Occipital lobe (tissue), 2 donors: ENCODE measurements around the gene LCN6. TPM values are rescaled to one million over a fixed set of nuclear protein-coding genes. Genes with fewer than 3 reads are reported as not detected.
"Not testable (repeated sequence)": the region's sequence is repeated elsewhere in the genome, so short reads cannot be mapped to it uniquely, and the experiment has no call there.

ENCODE experiments used
- DNase-seq: peaks from one replicate; lab custom pipeline; 2025; lab: John Stamatoyannopoulos, UW
- total RNA-seq: library from RNA; depleted of rRNA; stranded (reverse); fragments of >200 nt; gene quantifications from one replicate; pipeline ENCODE4 v1.2.3, GENCODE V29; 2014

The LCN6 gene
- total RNA-seq, 1 donor from 2014 or later = not detected

GRCh38 chr9:136711219-136711648 is 37.1 kb downstream of the LCN6 start:
- DNase-seq = not testable (repeated sequence)

GRCh38 chr9:136710543-136710942 is 37.8 kb downstream of the LCN6 start:
- no peak for DNase-seq

- DNase-seq = no peak
These were observed 38.7 kb downstream of the LCN6 start for GRCh38 chr9:136709454-136710109.

GRCh38 chr9:136707849-136708517 is 40.3 kb downstream of the LCN6 start:
- DNase-seq = no peak

GRCh38 chr9:136707011-136707410 is 41.3 kb downstream of the LCN6 start:
- no peak for DNase-seq

GRCh38 chr9:136705564-136705963 is 42.8 kb downstream of the LCN6 start:
- DNase-seq = no peak

- not testable (repeated sequence) for DNase-seq
These were observed 43.6 kb downstream of the LCN6 start for GRCh38 chr9:136704741-136705140.

GRCh38 chr9:136703276-136703860 is 45.0 kb downstream of the LCN6 start:
- no peak for DNase-seq

GRCh38 chr9:136701668-136702053 is 46.7 kb downstream of the LCN6 start:
- no peak for DNase-seq

- DNase-seq = no peak
These were observed 47.2 kb downstream of the LCN6 start for GRCh38 chr9:136700959-136701667.

GRCh38 chr9:136700304-136700703 is 48.0 kb downstream of the LCN6 start:
- no peak for DNase-seq

- DNase-seq = no peak
These were observed 49.6 kb downstream of the LCN6 start for GRCh38 chr9:136698635-136699246.

GRCh38 chr9:136697821-136698526 is 50.4 kb downstream of the LCN6 start:
- no peak for DNase-seq

- DNase-seq = no peak
These were observed 51.0 kb downstream of the LCN6 start for GRCh38 chr9:136697146-136697820.

- no peak for DNase-seq
These were observed 51.8 kb downstream of the LCN6 start for GRCh38 chr9:136696502-136696901.

- DNase-seq = no peak
These were observed 52.4 kb downstream of the LCN6 start for GRCh38 chr9:136695955-136696354.

- DNase-seq = no peak
These were observed 52.9 kb downstream of the LCN6 start for GRCh38 chr9:136695435-136695895.

- no peak for DNase-seq
These were observed 53.5 kb downstream of the LCN6 start for GRCh38 chr9:136694872-136695247.

- DNase-seq = no peak
These were observed 54.0 kb downstream of the LCN6 start for GRCh38 chr9:136694163-136694871.
